HG02973 (cell line): Measurements from ENCODE around the gene FBXO34.

Experiments
- ATAC-seq: cut with Tn5 transposase; IDR thresholded peaks from one replicate; pipeline ENCODE4 v1.9.1; 2021; ENCODE audit warnings: moderate library complexity; ENCODE audit not compliant: unreplicated experiment

FBXO34 gene, protein sequence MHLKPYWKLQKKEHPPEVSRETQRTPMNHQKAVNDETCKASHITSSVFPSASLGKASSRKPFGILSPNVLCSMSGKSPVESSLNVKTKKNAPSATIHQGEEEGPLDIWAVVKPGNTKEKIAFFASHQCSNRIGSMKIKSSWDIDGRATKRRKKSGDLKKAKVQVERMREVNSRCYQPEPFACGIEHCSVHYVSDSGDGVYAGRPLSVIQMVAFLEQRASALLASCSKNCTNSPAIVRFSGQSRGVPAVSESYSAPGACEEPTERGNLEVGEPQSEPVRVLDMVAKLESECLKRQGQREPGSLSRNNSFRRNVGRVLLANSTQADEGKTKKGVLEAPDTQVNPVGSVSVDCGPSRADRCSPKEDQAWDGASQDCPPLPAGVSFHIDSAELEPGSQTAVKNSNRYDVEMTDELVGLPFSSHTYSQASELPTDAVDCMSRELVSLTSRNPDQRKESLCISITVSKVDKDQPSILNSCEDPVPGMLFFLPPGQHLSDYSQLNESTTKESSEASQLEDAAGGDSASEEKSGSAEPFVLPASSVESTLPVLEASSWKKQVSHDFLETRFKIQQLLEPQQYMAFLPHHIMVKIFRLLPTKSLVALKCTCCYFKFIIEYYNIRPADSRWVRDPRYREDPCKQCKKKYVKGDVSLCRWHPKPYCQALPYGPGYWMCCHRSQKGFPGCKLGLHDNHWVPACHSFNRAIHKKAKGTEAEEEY

DNA sequence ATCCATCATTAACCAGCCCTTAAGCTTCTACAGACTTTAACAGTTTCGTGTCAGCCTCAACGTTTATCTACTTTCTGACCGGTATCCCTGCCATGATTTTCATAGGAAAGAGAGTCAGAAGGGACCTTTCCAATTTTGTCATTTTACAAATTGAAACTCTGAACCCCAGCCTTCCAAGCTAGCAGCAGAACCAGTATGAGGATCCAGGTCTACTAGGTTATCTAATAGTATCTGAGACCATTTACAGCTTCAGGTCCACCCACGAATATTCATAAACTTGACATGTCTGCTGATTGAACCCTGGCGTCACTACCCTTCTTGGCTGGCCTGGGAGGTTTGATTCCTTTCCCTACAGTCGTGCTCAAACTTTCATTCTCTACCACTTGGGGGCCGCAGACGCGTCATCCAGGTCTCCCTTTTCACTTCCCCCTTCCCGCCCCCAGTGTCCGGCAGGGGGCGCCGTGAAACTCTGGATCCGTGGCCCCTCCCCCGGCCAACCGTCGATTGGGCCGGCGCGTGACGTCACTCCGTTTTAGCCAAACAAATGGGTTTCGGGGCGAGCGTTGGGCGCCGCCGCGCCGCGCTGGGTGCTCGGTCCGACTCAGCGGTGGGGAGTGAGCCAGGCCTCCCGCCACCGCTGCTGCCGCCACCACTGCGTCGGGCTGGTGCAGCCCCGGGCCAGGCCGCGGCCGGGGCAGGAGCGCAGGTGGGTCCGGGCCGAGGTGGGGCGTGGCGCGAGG is at the start of gene FBXO34:
FBXO34 (plus strand) TSS at position 590 of the 740 bp plus-strand sequence. CDS start 78,970 bp downstream, outside the sequence.
- peak; percentile 86 for ATAC-seq

DNA sequence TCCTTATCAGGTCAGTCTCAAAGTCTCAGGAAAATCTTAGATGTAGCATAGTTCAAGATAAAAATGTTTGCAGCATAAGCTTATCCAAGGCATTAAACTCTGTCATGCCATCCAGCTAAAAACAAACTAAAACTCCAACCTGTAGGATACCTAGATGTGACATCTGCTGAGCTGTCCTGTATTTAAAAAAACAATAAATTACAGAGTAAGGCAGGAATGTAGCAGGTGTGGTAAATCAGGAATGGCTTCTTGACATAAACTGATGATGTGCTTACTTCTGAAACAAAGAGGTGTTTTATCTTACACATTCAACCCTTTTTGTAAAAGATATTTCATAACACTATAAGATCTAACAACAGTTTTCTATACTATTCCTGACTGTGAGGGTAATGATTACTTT is 49.3 kb upstream of the FBXO34 start:
- no peak for ATAC-seq

DNA sequence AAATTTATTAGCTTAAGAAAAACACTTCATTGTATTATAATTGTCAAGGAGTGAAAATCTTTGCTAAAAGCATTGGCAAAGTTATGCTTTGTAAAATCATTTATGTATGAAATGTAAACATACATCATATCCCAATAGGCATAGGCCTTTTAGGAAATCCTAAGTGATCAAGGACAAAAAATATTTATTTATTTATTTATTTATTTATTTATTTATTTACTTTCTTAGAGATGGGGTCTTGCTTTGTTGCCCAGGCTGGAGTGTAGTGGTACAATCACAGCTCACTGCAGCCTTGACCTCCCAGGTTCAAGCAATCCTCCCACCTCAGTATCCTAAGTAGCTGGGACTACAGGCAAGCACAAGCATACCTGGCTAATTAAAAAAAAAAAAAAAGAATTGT is 47.9 kb upstream of the FBXO34 start:
- no peak for ATAC-seq

DNA sequence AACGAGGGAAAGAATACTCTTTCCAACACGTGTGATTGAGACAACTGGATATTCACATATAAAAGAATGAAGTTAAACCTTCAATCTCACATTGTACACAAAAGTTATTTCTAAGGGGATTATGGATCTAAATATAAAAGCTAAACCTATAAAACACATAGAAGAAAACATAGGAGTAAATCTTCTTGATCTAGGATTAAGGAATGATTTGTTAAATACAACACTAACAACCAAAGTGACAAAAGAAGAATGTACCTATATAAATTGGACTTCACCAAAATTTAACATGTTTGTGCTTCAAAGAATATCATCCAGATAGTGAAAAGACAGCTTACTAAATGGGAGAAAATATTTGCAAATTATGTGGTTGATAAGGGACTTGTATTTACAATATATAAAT is 43.0 kb upstream of the FBXO34 start:
- no peak for ATAC-seq

DNA sequence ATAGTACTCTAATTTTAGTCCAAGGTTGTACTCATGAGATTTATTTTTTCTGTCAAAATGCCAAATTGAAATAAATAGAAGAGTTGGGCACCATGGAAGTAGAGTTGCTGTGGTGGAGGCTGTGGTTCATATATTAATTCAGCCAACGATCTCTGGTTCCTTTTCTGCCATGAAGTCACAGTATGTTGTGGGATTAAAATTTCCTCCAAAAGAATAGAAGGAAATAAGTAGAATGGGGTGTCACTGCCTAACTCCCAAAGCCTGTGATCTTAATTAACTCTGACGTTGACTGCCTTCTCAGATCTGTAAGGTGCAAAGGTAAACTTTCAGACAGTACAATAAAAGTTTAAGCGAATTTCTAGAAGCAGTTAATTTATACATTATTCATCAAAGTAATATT is 37.6 kb upstream of the FBXO34 start:
- ATAC-seq: no peak

DNA sequence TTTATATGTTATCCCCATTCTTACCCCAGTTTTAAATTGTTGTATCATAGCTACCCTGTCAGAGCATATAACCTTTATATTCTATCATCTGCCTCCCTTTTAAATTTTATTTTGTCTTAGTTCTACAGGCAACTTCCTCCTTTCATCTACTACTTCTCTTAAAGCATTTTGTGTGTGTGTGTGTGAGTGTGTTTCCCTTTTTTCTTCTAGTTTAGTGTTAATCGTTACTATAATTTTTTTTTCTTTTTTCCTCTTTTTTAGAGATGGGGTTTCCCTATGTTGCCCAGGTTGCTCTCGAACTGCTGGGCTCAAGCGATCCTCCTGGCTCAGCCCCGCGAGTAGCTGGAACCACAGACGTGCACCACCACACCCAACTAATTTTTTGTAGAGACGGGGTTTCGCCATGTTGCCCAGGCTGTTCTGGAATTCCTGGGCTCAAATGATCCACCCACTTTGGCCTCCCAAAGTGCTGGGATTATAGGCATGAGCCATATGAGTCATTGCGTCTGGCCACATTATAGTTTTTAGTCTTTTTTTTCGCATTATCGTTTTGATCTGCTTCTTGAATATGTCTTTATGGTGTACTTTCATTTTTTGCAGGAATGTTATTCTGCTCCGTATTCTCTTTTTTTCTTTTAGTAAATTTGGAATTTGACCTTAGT is 33.1 kb upstream of the FBXO34 start:
- ATAC-seq: no peak

DNA sequence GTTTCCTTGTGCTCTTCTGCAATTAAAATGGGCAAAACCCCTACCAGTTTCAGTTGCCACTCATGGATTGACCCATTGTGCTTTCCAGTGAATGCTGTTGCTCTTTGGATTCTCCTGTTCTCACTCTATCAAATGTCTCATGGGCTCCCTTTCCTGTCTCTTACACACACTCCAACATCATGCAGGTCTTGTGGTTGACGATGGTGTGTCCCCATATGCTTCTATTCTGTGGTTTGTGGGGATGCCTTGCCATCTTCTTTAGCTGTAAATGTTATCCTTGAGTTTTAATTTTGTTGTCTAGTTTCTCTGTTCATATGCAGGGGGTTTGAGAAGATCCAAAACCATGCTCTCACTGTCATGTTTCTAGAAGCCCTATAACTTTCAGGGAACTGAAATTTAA is 31.9 kb upstream of the FBXO34 start:
- no peak for ATAC-seq

DNA sequence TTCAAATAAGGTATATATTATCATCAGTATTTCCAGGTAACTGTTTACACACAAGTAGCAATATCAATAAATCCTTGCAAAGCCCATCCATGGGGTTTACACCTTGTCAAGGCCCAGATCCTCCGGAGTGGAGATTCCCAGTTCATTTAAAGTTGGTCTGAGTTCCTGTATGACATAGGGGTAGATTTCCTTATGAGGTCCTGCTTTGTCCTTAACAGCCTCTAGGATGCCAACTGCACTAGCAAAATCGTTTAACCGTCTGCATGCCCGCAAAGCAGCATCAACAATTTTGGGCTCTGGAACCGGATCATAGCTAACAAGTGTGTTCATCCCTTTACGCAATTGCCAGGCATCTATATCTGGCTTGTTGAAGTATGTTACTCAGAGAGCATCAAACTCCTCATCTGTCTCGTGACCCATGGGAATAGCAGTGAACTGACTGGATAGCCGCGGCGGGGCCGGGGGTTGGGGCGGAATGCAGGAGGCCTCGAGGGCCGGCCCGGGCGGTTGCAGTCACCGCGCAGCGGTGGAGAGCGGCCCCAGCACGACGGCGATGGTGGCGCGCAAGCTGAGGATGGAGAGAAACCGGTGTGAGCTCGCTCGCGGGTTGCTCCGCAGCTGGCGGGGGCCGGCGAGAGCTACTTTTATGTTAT is 30.6 kb upstream of the FBXO34 start:
- ATAC-seq: no peak

DNA sequence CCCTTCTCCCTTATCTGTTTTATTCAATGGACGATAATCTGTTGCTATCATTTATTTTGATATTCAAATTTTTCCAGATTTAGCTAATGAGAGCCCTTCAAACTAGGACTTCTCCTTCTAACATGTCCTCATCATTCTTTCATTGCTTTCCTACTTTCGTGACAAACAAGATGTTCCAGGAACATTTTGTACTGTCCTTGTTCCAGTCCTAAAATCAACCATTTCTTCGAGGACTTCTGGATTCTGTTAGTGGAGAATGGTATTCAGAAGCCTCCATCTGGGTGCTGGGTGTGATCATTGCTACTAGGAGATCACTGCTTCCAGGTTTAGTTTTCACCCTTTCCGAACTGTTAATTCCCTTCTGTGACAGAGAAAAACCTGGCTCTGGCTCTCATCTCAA is 29.5 kb upstream of the FBXO34 start:
- no peak for ATAC-seq

DNA sequence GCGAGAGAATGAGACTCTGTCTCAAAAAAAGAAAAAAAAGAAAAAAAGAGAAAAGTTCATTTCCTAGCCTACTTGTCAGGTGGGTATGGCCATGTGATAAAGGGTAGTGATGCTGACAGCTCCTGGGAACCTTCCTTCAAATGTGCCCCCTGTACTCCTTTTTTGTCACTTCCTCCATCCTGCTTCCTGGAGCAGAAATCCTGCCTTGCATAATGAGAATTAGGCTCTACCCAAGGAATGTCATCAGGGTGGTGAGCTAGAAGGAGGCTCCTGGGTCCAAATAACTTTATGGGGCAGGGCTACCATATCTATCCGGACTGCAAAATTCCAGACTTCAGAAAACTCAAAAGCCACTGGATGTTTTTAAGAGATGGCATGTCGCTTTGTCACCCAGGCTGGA is 27.8 kb upstream of the FBXO34 start:
- ATAC-seq: no peak

DNA sequence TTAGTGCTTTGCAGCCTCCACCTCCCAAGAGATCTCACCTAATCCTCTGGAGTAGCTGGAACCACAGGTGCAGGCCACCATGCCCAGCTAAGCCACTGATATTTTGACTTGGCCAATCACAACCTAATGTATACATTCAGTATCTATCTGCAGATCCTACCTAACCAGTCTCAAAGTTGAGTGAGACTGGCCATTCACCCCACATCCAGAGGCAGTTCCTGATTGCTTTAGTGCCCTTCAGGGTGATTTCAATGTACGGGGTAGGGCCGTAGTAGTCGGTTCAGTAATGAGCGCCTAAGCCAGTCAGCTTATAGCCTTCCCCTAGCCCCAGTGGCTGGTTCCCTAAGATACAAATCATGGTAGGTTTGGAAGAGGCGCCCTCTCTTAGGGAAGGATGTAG is 27.4 kb upstream of the FBXO34 start:
- ATAC-seq: no peak

DNA sequence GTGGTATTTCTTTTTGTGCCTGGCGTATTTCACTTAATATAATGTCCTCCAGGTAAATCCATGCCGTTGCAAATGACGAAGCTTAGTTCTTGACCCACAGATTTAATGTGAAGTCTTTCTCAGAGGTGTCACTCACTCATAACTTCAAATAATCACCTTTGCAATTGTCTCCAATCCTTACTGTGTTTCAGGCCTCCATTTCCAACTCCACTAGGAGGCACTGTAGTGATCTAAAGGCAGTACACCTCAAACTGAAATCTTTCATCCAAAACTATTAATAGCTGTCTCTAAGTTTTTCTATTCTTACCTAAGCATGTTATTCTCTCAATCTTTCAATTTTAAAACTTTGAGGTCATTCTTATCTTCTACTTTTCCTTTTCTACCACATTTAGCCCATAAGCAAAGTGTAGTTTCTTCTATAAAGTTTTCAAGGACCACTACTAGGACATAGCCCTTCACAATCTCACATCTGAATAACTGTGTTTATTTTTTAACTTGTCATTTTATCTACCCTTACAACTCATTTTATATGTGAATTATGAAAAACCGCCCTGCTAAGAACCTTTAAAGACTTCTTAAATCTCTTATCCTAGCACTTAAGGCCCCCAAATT is 25.5 kb upstream of the FBXO34 start:
- no peak for ATAC-seq

DNA sequence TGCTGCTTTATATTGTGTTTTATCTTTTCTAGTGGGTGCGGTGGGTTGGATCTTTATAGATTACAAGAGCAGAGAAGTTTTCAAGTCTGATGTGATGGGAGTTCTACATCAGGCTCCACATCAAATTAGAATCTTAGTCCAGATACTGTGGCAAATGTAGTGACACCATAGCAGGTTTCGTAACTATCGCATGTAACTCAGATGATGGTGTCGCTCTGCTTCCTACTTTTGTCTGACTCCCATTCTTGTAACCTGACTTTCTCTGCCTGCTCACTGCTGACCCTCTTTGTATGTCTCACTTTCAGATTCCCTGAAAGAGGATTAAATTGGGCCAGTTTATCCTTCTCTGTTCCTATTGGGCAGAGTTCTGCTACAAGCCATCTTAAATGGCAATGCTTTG is 22.8 kb upstream of the FBXO34 start:
- ATAC-seq: no peak

DNA sequence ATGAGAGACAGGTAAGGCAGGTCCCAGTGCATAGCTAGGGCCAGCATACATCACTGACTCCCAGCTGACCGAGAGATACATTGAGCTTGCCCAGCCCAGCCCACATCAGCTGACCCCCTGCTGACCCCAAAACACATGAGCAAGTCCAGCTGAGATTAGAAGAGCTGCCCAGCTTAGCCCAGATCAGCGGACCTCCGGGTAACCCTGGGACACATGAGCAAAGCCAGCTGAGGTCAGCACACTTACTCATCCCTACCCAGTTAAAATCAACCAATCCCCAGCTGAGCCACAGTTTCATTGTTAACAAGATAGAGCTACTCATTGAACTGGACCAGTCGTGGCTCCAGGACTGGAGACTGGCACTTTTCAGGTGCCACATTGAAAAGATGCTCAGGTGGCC is 21.8 kb upstream of the FBXO34 start:
- no peak for ATAC-seq

DNA sequence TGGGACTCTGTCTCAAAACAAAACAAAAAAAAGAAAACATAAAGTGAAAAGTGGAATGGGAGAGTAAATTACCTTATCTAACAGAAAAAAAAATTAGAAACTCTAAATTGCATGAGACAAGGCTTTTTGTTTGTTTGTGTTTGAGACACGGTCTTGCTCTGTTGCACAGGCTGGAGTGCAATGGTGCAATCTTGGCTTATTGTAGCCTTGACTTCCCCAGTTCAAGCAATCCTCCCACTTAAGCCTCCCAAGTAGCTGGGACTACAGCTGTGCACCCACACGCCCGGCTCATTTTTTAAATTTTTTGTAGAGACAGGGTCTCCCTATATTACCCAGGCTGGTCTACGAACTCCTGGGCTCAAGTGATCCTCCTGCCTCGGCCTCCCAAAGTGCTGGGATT is 17.9 kb upstream of the FBXO34 start:
- no peak for ATAC-seq

DNA sequence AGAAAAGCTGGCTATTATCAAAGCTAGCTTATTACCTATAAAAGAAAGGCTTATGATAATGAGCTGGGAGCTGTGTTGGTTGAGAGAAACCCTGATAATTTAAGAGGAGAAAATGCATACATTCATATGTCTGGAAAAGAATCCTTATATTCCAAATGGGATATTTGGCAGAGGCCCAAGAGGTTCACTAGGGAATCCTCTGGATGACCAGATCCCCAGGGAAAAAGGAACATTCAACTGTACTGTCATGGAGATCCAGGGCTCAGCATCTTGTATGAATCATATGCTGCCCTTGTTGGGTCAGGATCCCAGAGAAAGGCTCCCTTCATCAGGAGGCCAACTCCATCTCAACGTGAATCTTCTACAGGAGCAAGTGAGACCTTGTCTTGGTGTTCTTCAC is 16.6 kb upstream of the FBXO34 start:
- no peak for ATAC-seq

DNA sequence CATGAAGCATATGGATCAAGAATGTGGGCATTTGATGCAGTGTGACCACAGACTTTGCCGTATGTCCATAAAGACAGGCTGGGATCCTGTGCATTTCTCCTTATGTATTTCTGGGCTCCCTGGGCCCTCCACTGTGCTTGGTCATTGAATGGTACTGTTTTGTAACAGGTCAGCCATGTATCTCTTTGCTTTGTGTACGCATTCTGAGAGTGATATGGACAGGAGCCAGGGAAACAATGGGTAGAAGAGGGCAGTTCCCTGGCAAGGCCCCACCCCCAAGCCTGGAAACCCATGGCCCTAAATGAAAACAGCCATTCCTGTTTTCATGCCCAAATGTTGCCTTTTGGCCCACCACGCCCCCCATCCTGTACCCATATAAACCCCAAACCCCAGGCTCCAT is 15.2 kb upstream of the FBXO34 start:
- no peak for ATAC-seq

DNA sequence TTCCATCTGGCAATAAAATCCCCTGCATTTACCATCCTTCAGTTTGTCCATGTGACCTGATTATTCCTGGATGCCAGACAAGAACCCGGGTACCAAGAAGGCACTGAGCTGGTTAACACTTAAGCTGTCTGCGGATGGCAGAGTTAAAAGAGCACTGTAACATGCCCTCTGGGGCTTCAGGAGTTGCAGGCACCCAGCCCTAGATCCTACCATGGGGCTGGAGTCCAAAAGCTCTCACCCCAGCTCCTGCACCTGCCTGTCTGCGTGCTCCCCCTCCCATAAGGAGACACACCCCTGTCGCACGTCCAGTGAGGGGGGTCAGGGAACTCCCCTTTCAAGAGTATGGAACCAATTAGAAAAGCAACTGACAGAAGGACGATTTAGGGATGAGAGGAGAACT is 14.6 kb upstream of the FBXO34 start:
- ATAC-seq: no peak

DNA sequence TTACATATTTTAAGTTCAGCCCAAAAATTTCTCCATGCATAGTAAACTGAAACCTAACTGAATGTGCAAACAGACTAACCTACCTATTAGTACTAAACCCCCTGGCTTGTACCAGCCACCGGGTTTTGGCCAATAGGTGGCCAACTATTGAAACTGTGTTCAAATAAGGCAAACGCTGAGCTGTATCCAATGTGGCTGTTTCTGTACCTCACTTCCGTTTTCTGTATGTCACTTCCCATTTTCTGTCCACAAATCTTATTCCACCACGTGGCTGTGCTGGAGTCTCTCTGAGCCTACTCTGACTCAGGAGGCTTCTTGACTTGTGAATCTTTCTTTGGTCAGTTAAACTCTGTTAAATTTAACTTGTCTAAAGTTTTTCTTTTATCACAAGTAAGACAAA is 6.0 kb upstream of the FBXO34 start:
- ATAC-seq: no peak

DNA sequence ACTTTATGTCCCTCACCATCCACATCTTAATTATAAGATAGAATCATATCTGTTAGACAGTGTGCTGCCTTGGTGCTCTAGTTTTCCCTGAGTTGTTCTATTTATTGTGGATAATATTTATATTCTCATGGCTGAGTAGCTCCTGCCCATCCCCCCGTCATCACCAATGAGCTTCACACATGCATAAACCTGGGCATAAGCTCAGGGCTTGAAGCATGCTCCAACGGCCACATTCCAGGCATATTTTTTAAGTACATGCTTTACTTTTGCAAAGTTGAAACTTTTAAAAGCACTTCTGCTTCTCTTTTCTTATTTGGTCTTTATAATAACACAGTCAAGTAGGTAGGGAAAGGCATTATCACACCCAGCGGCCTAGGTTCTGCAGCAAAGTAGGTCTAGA is 3.4 kb upstream of the FBXO34 start:
- no peak for ATAC-seq
